ENCODE measurements around the gene NAE1. TPM values are rescaled to one million over a fixed set of nuclear protein-coding genes. Genes with fewer than 3 reads are reported as not detected.

NAE1 gene
- total RNA-seq, 4 donors from 2014 or later, result 29.7 to 36.4 (median 35.3) TPM

- DNase-seq (ENCODE audit: low spot score), result no peak
- TF ChIP-seq CTCF (IDR thresholded peaks at IDR 0.05), result no peak
- ATAC-seq (ENCODE audit: low FRiP score), result no peak
These were observed 43.3 kb downstream of the NAE1 start for GRCh38 chr16:66787427-66787826.

GRCh38 chr16:66786551-66786950 is 44.2 kb downstream of the NAE1 start:
- TF ChIP-seq CTCF (IDR thresholded peaks at IDR 0.05), result no peak
- DNase-seq (ENCODE audit: low spot score) (no peak), ATAC-seq (ENCODE audit: low FRiP score) (no peak)

- ATAC-seq (ENCODE audit: low FRiP score) (no peak), DNase-seq (ENCODE audit: low spot score) (no peak)
- no peak for TF ChIP-seq CTCF (IDR thresholded peaks at IDR 0.05)
These were observed 54.3 kb downstream of the NAE1 start for GRCh38 chr16:66776457-66776856.

GRCh38 chr16:66774981-66775380 is 55.8 kb downstream of the NAE1 start:
- TF ChIP-seq CTCF (IDR thresholded peaks at IDR 0.05), result no peak
- DNase-seq (ENCODE audit: low spot score), result no peak
- ATAC-seq (ENCODE audit: low FRiP score), result no peak

- no peak for TF ChIP-seq CTCF (IDR thresholded peaks at IDR 0.05)
- ATAC-seq (ENCODE audit: low FRiP score) (no peak), DNase-seq (ENCODE audit: low spot score) (no peak)
These were observed 72.7 kb downstream of the NAE1 start for GRCh38 chr16:66758086-66758485.

GRCh38 chr16:66754819-66755218 is 76.0 kb downstream of the NAE1 start:
- TF ChIP-seq CTCF (IDR thresholded peaks at IDR 0.05), result no peak
- no peak for ATAC-seq (ENCODE audit: low FRiP score)
- no peak for DNase-seq (ENCODE audit: low spot score)

- no peak for TF ChIP-seq CTCF (IDR thresholded peaks at IDR 0.05)
- DNase-seq (ENCODE audit: low spot score) (no peak), ATAC-seq (ENCODE audit: low FRiP score) (no peak)
These were observed 76.6 kb downstream of the NAE1 start for GRCh38 chr16:66754211-66754610.

All from omental fat pad (tissue), 4 donors.